Keratinocyte (primary cell): Measurements from ENCODE around the gene CCDC28B. TPM values are rescaled to one million over a fixed set of nuclear protein-coding genes. Genes with fewer than 3 reads are reported as not detected.

Experiments used
- DNase-seq: peaks from one replicate; pipeline ENCODE4 v3.0.0-alpha.2; 2011; ENCODE audit warnings: low read depth, missing footprints, low spot score
- FAIRE-seq: peaks from 2 replicates; lab custom pipeline; 2011; peaks lifted over from hg19 to GRCh38; lab: Jason Lieb, UNC
- H2AFZ ChIP-seq: 2 replicates; pipeline ENCODE4 v1.6.0; 2012; ENCODE audit warnings: low read length, control low read depth, inconsistent platforms; ENCODE audit not compliant: control insufficient read depth
- H3K27ac ChIP-seq: 2 replicates; pipeline ENCODE4 v1.5.1; 2011; ENCODE audit warnings: low read length; ENCODE audit not compliant: control insufficient read depth, insufficient read depth
- H3K27me3 ChIP-seq: 3 replicates; pipeline ENCODE4 v1.6.0; 2011; ENCODE audit warnings: low read length; ENCODE audit not compliant: control insufficient read depth, insufficient read depth; ENCODE audit errors: extremely low read depth
- H3K36me3 ChIP-seq, 2 experiments: 2 replicates in 1 of 2; 3 replicates in 1 of 2; pipeline ENCODE4 v1.5.1; 2011; ENCODE audit warnings: low read length in 2 of 2, mild to moderate bottlenecking in 1 of 2; ENCODE audit not compliant: control insufficient read depth in 2 of 2, insufficient read depth in 2 of 2; ENCODE audit errors: extremely low read depth in 1 of 2
- H3K4me1 ChIP-seq: 3 replicates; pipeline ENCODE4 v1.5.1; 2011; ENCODE audit warnings: low read length; ENCODE audit not compliant: control insufficient read depth, insufficient read depth; ENCODE audit errors: extremely low read depth
- H3K4me2 ChIP-seq: 3 replicates; pipeline ENCODE4 v1.6.0; 2011; ENCODE audit warnings: low read depth, low read length; ENCODE audit not compliant: control insufficient read depth, insufficient read depth; ENCODE audit errors: extremely low read depth
- H3K4me3 ChIP-seq, 3 experiments: fragments of 200-600 bp in 1 of 3; sonication (generic) in 1 of 3; 2 replicates in 2 of 3; 3 replicates in 1 of 3; pipeline ENCODE4 v1.5.1; 2011 to 2016; ENCODE audit warnings: low read length in 3 of 3, mild to moderate bottlenecking in 3 of 3, control low read depth in 2 of 3, inconsistent platforms in 1 of 3, low read depth in 1 of 3, mixed read lengths in 1 of 3, mixed run types in 1 of 3, moderate library complexity in 1 of 3; ENCODE audit not compliant: control insufficient read depth in 2 of 3, insufficient read depth in 2 of 3; ENCODE audit errors: extremely low read depth in 1 of 3
- H3K79me2 ChIP-seq: 2 replicates; pipeline ENCODE4 v1.6.0; 2012; ENCODE audit warnings: low read length; ENCODE audit not compliant: control insufficient read depth, insufficient read depth
- H3K9ac ChIP-seq: 3 replicates; pipeline ENCODE4 v1.6.0; 2011; ENCODE audit warnings: low read length; ENCODE audit not compliant: control insufficient read depth, insufficient read depth; ENCODE audit errors: extremely low read depth
- H3K9me1 ChIP-seq: 3 replicates; pipeline ENCODE4 v1.6.0; 2011; ENCODE audit warnings: low read length; ENCODE audit not compliant: control insufficient read depth, insufficient read depth; ENCODE audit errors: extremely low read depth
- H3K9me3 ChIP-seq: 2 replicates; pipeline ENCODE4 v1.5.1; 2012; ENCODE audit warnings: low read depth, low read length; ENCODE audit not compliant: control insufficient read depth
- H4K20me1 ChIP-seq: 3 replicates; pipeline ENCODE4 v1.6.0; 2011; ENCODE audit warnings: low read length; ENCODE audit not compliant: control insufficient read depth, insufficient read depth; ENCODE audit errors: extremely low read depth
- EZH2 ChIP-seq: IDR thresholded peaks from one replicate; pipeline ENCODE4 v1.6.1; 2012; ENCODE audit warnings: inconsistent platforms, mild to moderate bottlenecking, low read length, moderate library complexity
- dilution Hi-C: fragments of 300-500 bp; cut with MboI; formaldehyde crosslinking; loops from one replicate; pipeline ENCODE4 v1.7.0; 2020; ENCODE audit warnings: low sequenced_read_pairs; ENCODE audit not compliant: extremely low pct_ligation_motif_present
- polyA plus RNA-seq, 5 experiments: library from polyadenylated mRNA; depleted of rRNA in 3 of 5; stranded (reverse) in 3 of 5; stranded (forward) in 1 of 5; unstranded in 1 of 5; fragments of >200 nt; gene quantifications; 1 replicate in 1 of 5; 2 replicates in 3 of 5; 3 replicates in 1 of 5; pipeline versions ENCODE4 v1.2.1 to v1.2.3, GENCODE V29; 2011 to 2012; ENCODE audit warnings: missing spikeins in 2 of 5, low read depth in 1 of 5, low replicate concordance in 1 of 5
- TF ChIP-seq, protein P1 (sequence below), 3 experiments: IDR thresholded peaks in 1 of 3; conservative IDR thresholded peaks in 1 of 3; optimal IDR thresholded peaks in 1 of 3; 2 replicates in 2 of 3; 3 replicates in 1 of 3; pipeline versions ENCODE3 to v1.5.1; 2011; ENCODE audit warnings: low read length in 3 of 3, mild to moderate bottlenecking in 3 of 3, moderate library complexity in 2 of 3, control low read depth in 1 of 3, inconsistent platforms in 1 of 3; ENCODE audit not compliant: insufficient read depth in 2 of 3; ENCODE audit errors: extremely low read depth in 1 of 3

The CCDC28B gene
- polyA plus RNA-seq, 1 donor (not counting 4 experiments of a cell fraction or from before 2014, with no cell fraction given): 3.6 TPM

DNA sequence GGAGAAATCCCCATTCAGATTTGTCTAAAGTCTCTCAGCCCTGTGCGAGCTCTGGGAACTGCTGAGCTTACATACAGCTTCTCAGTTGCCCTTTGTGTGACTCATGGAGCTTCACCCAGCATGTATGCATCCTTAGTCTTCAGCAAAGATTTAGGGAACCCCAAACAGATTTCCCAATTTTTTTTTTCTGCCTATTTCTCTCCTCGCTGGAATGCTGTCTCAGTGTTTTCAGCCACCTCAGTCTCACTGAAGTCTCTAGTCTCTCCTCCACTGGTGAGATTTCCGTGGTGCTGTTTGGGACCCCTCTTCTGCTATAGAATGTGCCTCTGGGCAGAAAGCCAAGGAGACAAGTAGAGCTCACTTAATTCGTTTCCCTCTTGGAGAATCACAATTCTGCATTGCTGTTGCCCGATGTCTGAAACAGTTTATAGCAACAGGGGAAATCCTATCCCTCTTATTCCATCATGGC, 49.0 kb upstream of the CCDC28B start:
- DNase-seq: no peak
- FAIRE-seq: no peak
- H3K9me3 ChIP-seq: no peaks in the 10 kb centered on the region
- no peak overlapping the region for H3K4me3 ChIP-seq
- no peaks in the 10 kb centered on the region for H3K9me1 ChIP-seq
- TF ChIP-seq, protein P1, sequence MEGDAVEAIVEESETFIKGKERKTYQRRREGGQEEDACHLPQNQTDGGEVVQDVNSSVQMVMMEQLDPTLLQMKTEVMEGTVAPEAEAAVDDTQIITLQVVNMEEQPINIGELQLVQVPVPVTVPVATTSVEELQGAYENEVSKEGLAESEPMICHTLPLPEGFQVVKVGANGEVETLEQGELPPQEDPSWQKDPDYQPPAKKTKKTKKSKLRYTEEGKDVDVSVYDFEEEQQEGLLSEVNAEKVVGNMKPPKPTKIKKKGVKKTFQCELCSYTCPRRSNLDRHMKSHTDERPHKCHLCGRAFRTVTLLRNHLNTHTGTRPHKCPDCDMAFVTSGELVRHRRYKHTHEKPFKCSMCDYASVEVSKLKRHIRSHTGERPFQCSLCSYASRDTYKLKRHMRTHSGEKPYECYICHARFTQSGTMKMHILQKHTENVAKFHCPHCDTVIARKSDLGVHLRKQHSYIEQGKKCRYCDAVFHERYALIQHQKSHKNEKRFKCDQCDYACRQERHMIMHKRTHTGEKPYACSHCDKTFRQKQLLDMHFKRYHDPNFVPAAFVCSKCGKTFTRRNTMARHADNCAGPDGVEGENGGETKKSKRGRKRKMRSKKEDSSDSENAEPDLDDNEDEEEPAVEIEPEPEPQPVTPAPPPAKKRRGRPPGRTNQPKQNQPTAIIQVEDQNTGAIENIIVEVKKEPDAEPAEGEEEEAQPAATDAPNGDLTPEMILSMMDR (optimal IDR thresholded peaks at IDR 0.05 in 1 of 3, IDR thresholded peaks at IDR 0.05 in 1 of 3, conservative IDR thresholded peaks at IDR 0.05 in 1 of 3; ENCODE audit: extremely low read depth in 1 of 3, insufficient read depth in 2 of 3, low read length in 3 of 3): no peak
- no peak for TF ChIP-seq EZH2
- H3K4me1 ChIP-seq: no peaks in the 10 kb centered on the region
- no peak overlapping the region for H3K4me2 ChIP-seq
- no peak overlapping the region for H2AFZ ChIP-seq
- peaks cover 65% of the 10 kb centered on the region for H3K79me2 ChIP-seq
- H3K27ac ChIP-seq: no peak overlapping the region
- H4K20me1 ChIP-seq: no peaks in the 10 kb centered on the region
- H3K9ac ChIP-seq: no peak overlapping the region
- dilution Hi-C loops: no loop called here
- no peaks in the 10 kb centered on the region for H3K27me3 ChIP-seq
- H3K36me3 ChIP-seq: peaks cover 5 to 6% of the 10 kb centered on the region in 2 experiments

DNA sequence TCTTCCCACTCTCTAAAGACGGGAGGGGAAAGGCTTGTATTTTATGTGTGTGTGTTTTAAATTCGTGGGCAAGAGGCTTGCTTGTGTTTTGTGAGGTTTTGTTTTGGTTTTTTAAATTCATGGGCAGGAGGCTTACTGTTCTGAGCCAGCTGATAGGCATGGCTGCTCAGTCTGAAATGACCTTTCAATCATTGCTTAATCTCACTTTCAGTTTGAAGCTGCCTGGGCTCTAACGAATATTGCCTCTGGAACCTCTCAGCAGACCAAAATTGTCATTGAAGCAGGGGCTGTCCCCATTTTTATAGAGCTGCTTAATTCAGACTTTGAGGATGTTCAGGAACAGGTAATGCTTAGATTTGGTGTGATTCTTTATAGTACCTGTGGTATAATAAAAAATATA, 41.2 kb upstream of the CCDC28B start:
- Histone ChIP-seq H2AFZ (no peak overlapping the region), H3K9ac (no peak overlapping the region), H3K27ac (no peak overlapping the region), H3K36me3 (peaks cover 37 to 43% of the 10 kb centered on the region in 2 experiments), H3K9me3 (no peaks in the 10 kb centered on the region), H3K4me2 (no peak overlapping the region), H3K4me1 (no peaks in the 10 kb centered on the region), H3K4me3 (no peak overlapping the region), H3K79me2 (peaks cover 4% of the 10 kb centered on the region), H3K27me3 (no peaks in the 10 kb centered on the region), H4K20me1 (no peaks in the 10 kb centered on the region), H3K9me1 (peaks cover 2% of the 10 kb centered on the region)
- FAIRE-seq: no peak
- dilution Hi-C loops: no loop called here
- TF ChIP-seq, protein P1 (optimal IDR thresholded peaks at IDR 0.05 in 1 of 3, IDR thresholded peaks at IDR 0.05 in 1 of 3, conservative IDR thresholded peaks at IDR 0.05 in 1 of 3; ENCODE audit: extremely low read depth in 1 of 3, insufficient read depth in 2 of 3, low read length in 3 of 3): no peak
- TF ChIP-seq EZH2: no peak
- no peak for DNase-seq
